Liver (tissue), 9 donors: Measurements from ENCODE around the gene HMGCS1. TPM values are rescaled to one million over a fixed set of nuclear protein-coding genes. Genes with fewer than 3 reads are reported as not detected.

Experiments
- DNase-seq: peaks from one replicate; pipeline ENCODE4 v3.0.0-alpha.2; 2017; ENCODE audit warnings: low spot score
- H3K27ac ChIP-seq, 2 donors: one replicate each; pipeline ENCODE4 v1.7.0; 2013; ENCODE audit warnings: inconsistent platforms in 2 of 2, low read length in 2 of 2, control low read depth in 1 of 2, low read depth in 1 of 2, mild to moderate bottlenecking in 1 of 2
- H3K27me3 ChIP-seq, 4 donors: one replicate each; pipeline versions ENCODE4 v1.6.1 to v1.7.0; 2013; ENCODE audit warnings: low read length in 3 of 4, inconsistent platforms in 1 of 4, mild to moderate bottlenecking in 1 of 4, moderate library complexity in 1 of 4; ENCODE audit not compliant: control insufficient read depth in 4 of 4, insufficient read depth in 4 of 4
- H3K36me3 ChIP-seq, 4 donors: one replicate each; pipeline versions ENCODE4 v1.6.1 to v1.7.0; 2013; ENCODE audit warnings: low read length in 3 of 4, mild to moderate bottlenecking in 3 of 4, low read depth in 1 of 4, moderate library complexity in 1 of 4; ENCODE audit not compliant: control insufficient read depth in 4 of 4, insufficient read depth in 3 of 4
- H3K4me1 ChIP-seq, 4 donors: one replicate each; pipeline versions ENCODE4 v1.6.1 to v1.7.0; 2013; ENCODE audit warnings: low read length in 3 of 4, mild to moderate bottlenecking in 3 of 4, moderate library complexity in 1 of 4; ENCODE audit not compliant: control insufficient read depth in 4 of 4, insufficient read depth in 4 of 4
- H3K4me3 ChIP-seq, 3 donors: one replicate each; pipeline versions ENCODE4 v1.6.1 to v1.7.0; 2013; ENCODE audit warnings: low read length in 3 of 3, control low read depth in 1 of 3, low read depth in 1 of 3, mild to moderate bottlenecking in 1 of 3
- H3K9ac ChIP-seq, 2 donors: one replicate each; pipeline ENCODE4 v1.7.0; 2013; ENCODE audit warnings: low read length in 2 of 2, mild to moderate bottlenecking in 2 of 2, moderate library complexity in 2 of 2, control low read depth in 1 of 2, low read depth in 1 of 2
- H3K9me3 ChIP-seq, 4 donors: one replicate each; pipeline versions ENCODE4 v1.6.1 to v1.7.0; 2013; ENCODE audit warnings: low read length in 3 of 4; ENCODE audit not compliant: control insufficient read depth in 4 of 4
- ATF3 ChIP-seq: IDR thresholded peaks from 2 replicates; pipeline ENCODE4 v1.6.1; 2016; ENCODE audit warnings: antibody characterized with exemption
- CTCF ChIP-seq: fragments of 150-350 bp; IDR thresholded peaks from 2 replicates; pipeline ENCODE4 v1.5.1; 2017; ENCODE audit warnings: improper control_type of control experiment, low read depth, low read length; ENCODE audit not compliant: missing input control
- EGR1 ChIP-seq, 2 donors: IDR thresholded peaks; 2 replicates each; pipeline ENCODE4 v1.6.1; 2016 to 2018; ENCODE audit warnings: antibody characterized with exemption in 2 of 2, low read depth in 2 of 2
- FOXA1 ChIP-seq: IDR thresholded peaks from 2 replicates; pipeline ENCODE4 v1.6.1; 2016; ENCODE audit warnings: antibody characterized with exemption
- FOXA2 ChIP-seq: IDR thresholded peaks from 2 replicates; pipeline ENCODE4 v1.6.1; 2016; ENCODE audit warnings: antibody characterized with exemption
- GABPA ChIP-seq, 2 donors: IDR thresholded peaks in 1 of 2; conservative IDR thresholded peaks in 1 of 2; 2 replicates each; pipeline ENCODE4 v1.6.1; 2016; ENCODE audit warnings: antibody characterized with exemption in 2 of 2, mild to moderate bottlenecking in 1 of 2, moderate library complexity in 1 of 2
- HNF4A ChIP-seq, 2 donors: conservative IDR thresholded peaks; 2 replicates each; pipeline ENCODE4 v1.6.1; 2016; ENCODE audit warnings: antibody characterized with exemption in 2 of 2, mild to moderate bottlenecking in 2 of 2
- HNF4G ChIP-seq: IDR thresholded peaks from 2 replicates; pipeline ENCODE4 v1.6.1; 2016; ENCODE audit warnings: antibody characterized with exemption
- JUND ChIP-seq, 2 donors: IDR thresholded peaks; 2 replicates each; pipeline ENCODE4 v1.6.1; 2016; ENCODE audit warnings: antibody characterized with exemption in 2 of 2
- MAX ChIP-seq: IDR thresholded peaks from 2 replicates; pipeline ENCODE4 v1.6.1; 2016; ENCODE audit warnings: antibody characterized with exemption
- NR2F2 ChIP-seq: IDR thresholded peaks from 2 replicates; pipeline ENCODE4 v1.6.1; 2016; ENCODE audit warnings: antibody characterized with exemption
- RAD21 ChIP-seq, 2 donors: IDR thresholded peaks; 2 replicates each; pipeline ENCODE4 v1.6.1; 2016; ENCODE audit warnings: antibody characterized with exemption in 2 of 2, mild to moderate bottlenecking in 2 of 2
- REST ChIP-seq: IDR thresholded peaks from 2 replicates; pipeline ENCODE4 v1.6.1; 2016; ENCODE audit warnings: antibody characterized with exemption, mild to moderate bottlenecking
- RXRA ChIP-seq, 2 donors: IDR thresholded peaks; 2 replicates each; pipeline ENCODE4 v1.6.1; 2017 to 2018; ENCODE audit warnings: antibody characterized with exemption in 2 of 2, mild to moderate bottlenecking in 1 of 2
- SP1 ChIP-seq: IDR thresholded peaks from 2 replicates; pipeline ENCODE4 v1.6.1; 2018; ENCODE audit warnings: antibody characterized with exemption, mild to moderate bottlenecking
- TAF1 ChIP-seq: conservative IDR thresholded peaks from 2 replicates; pipeline ENCODE4 v1.6.1; 2016; ENCODE audit warnings: antibody characterized with exemption, mild to moderate bottlenecking
- YY1 ChIP-seq: IDR thresholded peaks from 2 replicates; pipeline ENCODE4 v1.6.1; 2016; ENCODE audit warnings: antibody characterized with exemption, mild to moderate bottlenecking
- ZBTB33 ChIP-seq: IDR thresholded peaks from 2 replicates; pipeline ENCODE4 v1.6.1; 2016; ENCODE audit warnings: antibody characterized with exemption
- WGBS: extraction: QIAGEN DNeasy Blood & Tissue Kit; methylation state at CpG from one replicate; pipeline ENCODE4 v1.1.7; 2013; 5-methylcytosine and 5-hydroxymethylcytosine counted together
- polyA plus RNA-seq, 2 donors: library from polyadenylated mRNA; stranded (reverse) in 1 of 2; unstranded in 1 of 2; fragments of 200-250 nt in 1 of 2; fragments of >200 nt in 1 of 2; fragmentation: Nextera tagmentation in 1 of 2; extraction: Ambion mirVana in 1 of 2; gene quantifications; one replicate each; pipeline versions ENCODE4 v1.2.1 to v1.2.3, GENCODE V29; 2013 to 2015
- total RNA-seq, 2 donors: library from RNA; depleted of rRNA; stranded (reverse); fragments of >200 nt; gene quantifications; one replicate each; pipeline ENCODE4 v1.2.3, GENCODE V29; 2014
- donor health status: healthy.
- donor health status: healthy.
- donor health status: healthy.
- donor health status: healthy.
- donor health status: healthy.

Gene HMGCS1
- total and polyA plus RNA-seq, 4 donors = 41.7 to 878 (median 286) TPM

- TF ChIP-seq HNF4A (conservative IDR thresholded peaks at IDR 0.05) (no peak), REST (no peak), RXRA (IDR thresholded peaks at IDR 0.05) (no peak), FOXA2 (no peak), JUND (IDR thresholded peaks at IDR 0.05) (no peak), YY1 (no peak), NR2F2 (no peak), RAD21 (IDR thresholded peaks at IDR 0.05) (no peak), EGR1 (IDR thresholded peaks at IDR 0.05; ENCODE audit: low read depth in 2 of 2) (no peak), ZBTB33 (no peak), GABPA (IDR thresholded peaks at IDR 0.05 in 1 of 2, conservative IDR thresholded peaks at IDR 0.05 in 1 of 2) (no peak), FOXA1 (no peak)
- DNase-seq = no peak
- Histone ChIP-seq H3K4me3 (no peak overlapping the region), H3K4me1 (no peaks in the 10 kb centered on the region), H3K9ac (no peak overlapping the region), H3K27ac (no peak overlapping the region), H3K27me3 (no peaks in the 10 kb centered on the region), H3K9me3 (no peaks in the 10 kb centered on the region), H3K36me3 (no peaks in the 10 kb centered on the region)
Measured at GRCh38 chr5:43243270-43243669, 69.9 kb downstream of the HMGCS1 start.

- Histone ChIP-seq H3K36me3 (no peaks in the 10 kb centered on the region), H3K4me1 (no peaks in the 10 kb centered on the region), H3K9me3 (no peaks in the 10 kb centered on the region), H3K4me3 (no peak overlapping the region), H3K27ac (no peak overlapping the region), H3K9ac (no peak overlapping the region), H3K27me3 (no peaks in the 10 kb centered on the region)
- TF ChIP-seq CTCF (no peak), HNF4G (no peak), RXRA (IDR thresholded peaks at IDR 0.05) (no peak), MAX (no peak), ZBTB33 (no peak), SP1 (no peak), REST (no peak), JUND (IDR thresholded peaks at IDR 0.05) (no peak), YY1 (no peak), GABPA (IDR thresholded peaks at IDR 0.05 in 1 of 2, conservative IDR thresholded peaks at IDR 0.05 in 1 of 2) (no peak), RAD21 (IDR thresholded peaks at IDR 0.05) (no peak), TAF1 (no peak), FOXA2 (no peak), NR2F2 (no peak), EGR1 (IDR thresholded peaks at IDR 0.05; ENCODE audit: low read depth in 2 of 2) (no peak), ATF3 (no peak), FOXA1 (no peak), HNF4A (conservative IDR thresholded peaks at IDR 0.05) (no peak)
- whole genome bisulfite sequencing = 72% methylated on average over 1 of the region's 1 CpG
- no peak for DNase-seq
Measured at GRCh38 chr5:43242196-43242595, 71.0 kb downstream of the HMGCS1 start.
